Measurements from ENCODE around the gene BEND6. TPM values are rescaled to one million over a fixed set of nuclear protein-coding genes. Genes with fewer than 3 reads are reported as not detected.
"Not testable (repeated sequence)": the region's sequence is repeated elsewhere in the genome, so short reads cannot be mapped to it uniquely, and the experiment has no call there.

BEND6 gene
- total and polyA plus RNA-seq, 2 donors (not counting 1 experiment from before 2014, with no cell fraction given) = not detected

DNA sequence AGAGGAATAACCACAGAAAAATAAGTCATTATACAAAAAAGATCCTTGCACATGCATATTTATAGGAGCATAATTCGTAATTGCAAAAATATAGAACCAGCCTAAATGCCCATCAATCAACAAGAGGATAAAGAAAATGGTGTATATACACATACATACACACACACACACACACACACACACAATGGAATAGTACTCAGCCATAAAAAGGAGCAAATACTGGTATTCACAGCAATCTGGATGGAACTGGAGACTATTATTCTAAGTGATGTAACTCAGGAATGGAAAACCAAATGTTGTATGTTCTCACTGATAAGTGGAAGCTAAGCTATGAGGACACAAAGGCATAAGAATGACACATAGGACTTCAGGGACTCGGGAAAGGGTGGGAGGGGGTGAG, 89.7 kb downstream of the BEND6 start:
- intact Hi-C loops (cut with micrococcal nuclease) = no loop called here
- Mint-ChIP-seq H3K27ac (no peak overlapping the region), H3K27me3 (peaks cover 23% of the 10 kb centered on the region), H3K4me3 (no peak overlapping the region), H3K9me3 (ENCODE audit: insufficient read depth) (no peaks in the 10 kb centered on the region), H3K4me1 (peaks cover 18% of the 10 kb centered on the region)
- Histone ChIP-seq H3K4me3 (ENCODE audit: control extremely low read depth in 1 of 5, extremely low read depth in 1 of 5, insufficient read depth in 1 of 5, low read depth in 2 of 5, low read length in 4 of 5) (no peak overlapping the region), H3K27ac (ENCODE audit: low read length in 2 of 2) (no peak overlapping the region), H2AFZ (ENCODE audit: insufficient read depth, low read depth, low read length, poor library complexity, severe bottlenecking) (no peak overlapping the region), H3K4me2 (replicated peaks; ENCODE audit: low read depth, low read length, poor library complexity, severe bottlenecking) (no peak overlapping the region), H4K20me1 (ENCODE audit: control insufficient read depth, insufficient read depth, low read length, poor library complexity, severe bottlenecking) (no peaks in the 10 kb centered on the region), H3K36me3 (replicated peaks in 1 of 2; ENCODE audit: control extremely low read depth in 1 of 2, control insufficient read depth in 1 of 2, extremely low read depth in 1 of 2, insufficient read depth in 2 of 2, low read length in 1 of 2) (peaks cover 1 to 4% of the 10 kb centered on the region in 2 experiments), H3K9me3 (ENCODE audit: control extremely low read depth in 1 of 3, control insufficient read depth in 2 of 3, insufficient read depth in 1 of 3, low read length in 2 of 3) (peaks cover 0 to 2% (median 0%) of the 10 kb centered on the region in 3 donors), H3K27me3 (replicated peaks in 1 of 4; ENCODE audit: control extremely low read depth in 1 of 4, control insufficient read depth in 3 of 4, insufficient read depth in 4 of 4, low read length in 3 of 4) (peaks cover 0 to 19% (median 4%) of the 10 kb centered on the region in 4 experiments), H3K9ac (ENCODE audit: low read length) (no peak overlapping the region), H3K79me2 (ENCODE audit: control insufficient read depth, insufficient read depth, low read length) (peaks cover 4% of the 10 kb centered on the region), H3K4me1 (ENCODE audit: control insufficient read depth in 2 of 2, insufficient read depth in 2 of 2, low read length in 2 of 2) (peaks cover 4 to 5% of the 10 kb centered on the region in 2 donors)
- POLR2A ChIA-PET = no interaction called here
- no peak for DNase-seq
- TF ChIP-seq EZH2 (IDR thresholded peaks at IDR 0.05; ENCODE audit: borderline replicate concordance, insufficient read depth, low read depth, low read length, poor library complexity, severe bottlenecking) = no peak
- TF ChIP-seq, protein P1, sequence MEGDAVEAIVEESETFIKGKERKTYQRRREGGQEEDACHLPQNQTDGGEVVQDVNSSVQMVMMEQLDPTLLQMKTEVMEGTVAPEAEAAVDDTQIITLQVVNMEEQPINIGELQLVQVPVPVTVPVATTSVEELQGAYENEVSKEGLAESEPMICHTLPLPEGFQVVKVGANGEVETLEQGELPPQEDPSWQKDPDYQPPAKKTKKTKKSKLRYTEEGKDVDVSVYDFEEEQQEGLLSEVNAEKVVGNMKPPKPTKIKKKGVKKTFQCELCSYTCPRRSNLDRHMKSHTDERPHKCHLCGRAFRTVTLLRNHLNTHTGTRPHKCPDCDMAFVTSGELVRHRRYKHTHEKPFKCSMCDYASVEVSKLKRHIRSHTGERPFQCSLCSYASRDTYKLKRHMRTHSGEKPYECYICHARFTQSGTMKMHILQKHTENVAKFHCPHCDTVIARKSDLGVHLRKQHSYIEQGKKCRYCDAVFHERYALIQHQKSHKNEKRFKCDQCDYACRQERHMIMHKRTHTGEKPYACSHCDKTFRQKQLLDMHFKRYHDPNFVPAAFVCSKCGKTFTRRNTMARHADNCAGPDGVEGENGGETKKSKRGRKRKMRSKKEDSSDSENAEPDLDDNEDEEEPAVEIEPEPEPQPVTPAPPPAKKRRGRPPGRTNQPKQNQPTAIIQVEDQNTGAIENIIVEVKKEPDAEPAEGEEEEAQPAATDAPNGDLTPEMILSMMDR (IDR thresholded peaks at IDR 0.05) = no peak
- no peak for ATAC-seq (ENCODE audit: low read depth)
- WGBS (ENCODE audit: insufficient coverage) = no CpG with 5 or more reads among the region's 2 CpGs
- CTCF ChIA-PET = no interaction called here

DNA sequence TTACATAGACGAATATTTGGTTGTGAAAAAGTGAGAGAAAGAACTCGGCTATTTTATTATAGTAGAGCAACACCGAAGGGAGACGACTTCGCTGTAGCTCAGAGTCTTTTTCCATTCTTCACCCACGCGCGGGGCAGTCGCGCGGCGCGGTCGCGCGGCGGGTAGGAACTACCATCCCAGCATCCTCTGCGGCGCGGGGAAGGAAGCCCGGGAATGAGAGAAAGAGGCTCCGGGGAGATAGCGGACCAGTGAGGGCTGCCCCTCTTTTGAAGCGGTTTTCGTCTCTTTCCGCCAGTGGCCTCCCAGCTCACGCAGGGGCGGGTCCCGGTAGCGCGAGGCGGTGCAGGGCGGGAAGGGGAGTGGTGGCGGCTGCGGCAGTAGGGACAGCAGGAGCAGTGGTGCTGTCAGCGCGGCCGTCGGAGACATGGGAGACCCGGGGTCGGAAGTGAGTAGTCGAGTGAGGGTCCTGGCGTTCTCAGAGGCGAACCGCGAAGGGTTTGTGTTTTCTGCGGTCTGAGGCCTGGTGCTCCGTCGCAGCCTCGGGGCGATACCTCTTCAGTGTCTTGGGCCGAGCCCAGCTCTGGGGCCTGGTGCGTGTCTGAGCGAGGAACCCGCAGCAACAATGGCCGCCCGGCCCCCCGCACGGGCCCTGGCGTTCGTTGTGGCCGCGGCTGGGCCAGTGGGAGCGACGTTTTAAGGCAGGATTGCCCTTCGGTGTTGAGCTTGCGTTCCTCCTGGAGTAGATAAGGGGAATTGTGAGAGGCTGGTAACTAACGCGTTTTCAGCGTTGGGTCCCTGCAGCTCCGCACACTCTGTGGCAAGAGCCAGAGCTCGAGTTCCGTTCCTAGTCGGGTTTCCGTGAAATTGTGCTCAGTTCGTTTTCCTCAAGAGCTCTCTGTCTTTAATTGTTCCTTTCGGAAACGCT, 91.7 kb downstream of the BEND6 start, which contains the start of gene KIAA1586:
Gene KIAA1586 (plus strand): TSS at position 362 of the 925 bp plus-strand sequence. CDS start 63 bp downstream, at position 425.
- intact Hi-C loops (cut with micrococcal nuclease) = loop anchor here (2.0 kb wide), 2 partner anchors 42 to 126 kb away; partner anchors contain the start of gene BAG2
- H4K20me1 ChIP-seq (ENCODE audit: control insufficient read depth, insufficient read depth, low read length, poor library complexity, severe bottlenecking); H3K27me3 Mint-ChIP-seq; H3K4me1 ChIP-seq (ENCODE audit: control insufficient read depth in 2 of 2, insufficient read depth in 2 of 2, low read length in 2 of 2); H3K9me3 Mint-ChIP-seq (ENCODE audit: insufficient read depth); POLR2A ChIA-PET; H3K27me3 ChIP-seq (replicated peaks in 1 of 4; ENCODE audit: control extremely low read depth in 1 of 4, control insufficient read depth in 3 of 4, insufficient read depth in 4 of 4, low read length in 3 of 4); H3K36me3 ChIP-seq (replicated peaks in 1 of 2; ENCODE audit: control extremely low read depth in 1 of 2, control insufficient read depth in 1 of 2, extremely low read depth in 1 of 2, insufficient read depth in 2 of 2, low read length in 1 of 2); H3K9me3 ChIP-seq (ENCODE audit: control extremely low read depth in 1 of 3, control insufficient read depth in 2 of 3, insufficient read depth in 1 of 3, low read length in 2 of 3); CTCF ChIA-PET: not testable (repeated sequence)
- H2AFZ ChIP-seq (ENCODE audit: insufficient read depth, low read depth, low read length, poor library complexity, severe bottlenecking) = peak within 1 kb of the TSS; percentile 81
- Mint-ChIP-seq H3K27ac (peak within 1 kb of the TSS; percentile 92), H3K4me3 (peak within 1 kb of the TSS; percentile 95), H3K4me1 (peaks cover 19% of the 10 kb centered on the region)
- peaks cover 19% of the 10 kb centered on the region for H3K79me2 ChIP-seq (ENCODE audit: control insufficient read depth, insufficient read depth, low read length)
- WGBS (ENCODE audit: insufficient coverage) = 0% methylated on average over 28 of the region's 78 CpGs
- peak within 1 kb of the TSS in 1 of 2 donors; percentile 57 for H3K27ac ChIP-seq (ENCODE audit: low read length in 2 of 2)
- peak within 1 kb of the TSS; percentile 74 for H3K9ac ChIP-seq (ENCODE audit: low read length)
- ATAC-seq (ENCODE audit: low read depth) = peak; percentile 88
- H3K4me2 ChIP-seq (replicated peaks; ENCODE audit: low read depth, low read length, poor library complexity, severe bottlenecking) = peak within 1 kb of the TSS; percentile 84
- peak within 1 kb of the TSS; percentile 2 to 70 (median 59) for H3K4me3 ChIP-seq (ENCODE audit: control extremely low read depth in 1 of 5, extremely low read depth in 1 of 5, insufficient read depth in 1 of 5, low read depth in 2 of 5, low read length in 4 of 5)
- peak; percentile 77 for DNase-seq

DNA sequence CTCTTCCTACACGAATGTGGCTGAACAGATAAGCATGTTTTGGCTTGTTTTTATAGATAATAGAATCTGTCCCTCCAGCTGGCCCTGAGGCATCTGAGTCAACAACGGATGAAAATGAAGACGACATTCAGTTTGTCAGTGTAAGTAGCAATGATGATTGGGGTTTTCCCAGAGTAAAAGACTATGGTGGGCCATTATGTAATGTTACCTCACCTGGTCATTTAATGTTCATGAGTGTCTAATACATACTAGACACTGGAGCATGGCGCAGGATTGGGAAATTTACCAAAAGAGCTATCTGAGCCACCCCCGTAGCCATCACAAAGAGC, 92.3 kb downstream of the BEND6 start:
- H3K27me3 ChIP-seq (replicated peaks in 1 of 4; ENCODE audit: control extremely low read depth in 1 of 4, control insufficient read depth in 3 of 4, insufficient read depth in 4 of 4, low read length in 3 of 4); H3K4me3 Mint-ChIP-seq; H3K4me3 ChIP-seq (ENCODE audit: control extremely low read depth in 1 of 5, extremely low read depth in 1 of 5, insufficient read depth in 1 of 5, low read depth in 2 of 5, low read length in 4 of 5); H3K4me2 ChIP-seq (replicated peaks; ENCODE audit: low read depth, low read length, poor library complexity, severe bottlenecking); H4K20me1 ChIP-seq (ENCODE audit: control insufficient read depth, insufficient read depth, low read length, poor library complexity, severe bottlenecking); H3K9me3 ChIP-seq (ENCODE audit: control extremely low read depth in 1 of 3, control insufficient read depth in 2 of 3, insufficient read depth in 1 of 3, low read length in 2 of 3); CTCF ChIA-PET; POLR2A ChIA-PET; H3K27me3 Mint-ChIP-seq; DNase-seq; H3K9ac ChIP-seq (ENCODE audit: low read length); H3K27ac ChIP-seq (ENCODE audit: low read length in 2 of 2); ATAC-seq (ENCODE audit: low read depth); H3K27ac Mint-ChIP-seq; H3K4me1 ChIP-seq (ENCODE audit: control insufficient read depth in 2 of 2, insufficient read depth in 2 of 2, low read length in 2 of 2); H3K9me3 Mint-ChIP-seq (ENCODE audit: insufficient read depth); H3K36me3 ChIP-seq (replicated peaks in 1 of 2; ENCODE audit: control extremely low read depth in 1 of 2, control insufficient read depth in 1 of 2, extremely low read depth in 1 of 2, insufficient read depth in 2 of 2, low read length in 1 of 2); H2AFZ ChIP-seq (ENCODE audit: insufficient read depth, low read depth, low read length, poor library complexity, severe bottlenecking): not testable (repeated sequence)
- no CpG with 5 or more reads among the region's 5 CpGs for WGBS (ENCODE audit: insufficient coverage)
- intact Hi-C loops (cut with micrococcal nuclease) = loop anchor here (2.0 kb wide), 2 partner anchors 42 to 126 kb away; partner anchors contain the start of gene BAG2
- peaks cover 19% of the 10 kb centered on the region for H3K79me2 ChIP-seq (ENCODE audit: control insufficient read depth, insufficient read depth, low read length)
- peaks cover 19% of the 10 kb centered on the region for H3K4me1 Mint-ChIP-seq

Measured in B cell (primary cell).